ENCODE data around the gene ENOX1.

Gene ENOX1

GRCh38 chr13:43200736-43201135 is 586.0 kb downstream of the ENOX1 start (continued):
- TF ChIP-seq ZNF391 (tag by site-specific recombination; IDR thresholded peaks at IDR 0.05; ENCODE audit: borderline replicate concordance, low read depth) = no peak

GRCh38 chr13:43200307-43200706 is 586.5 kb downstream of the ENOX1 start:
- Histone ChIP-seq H3K4me1 (ENCODE audit: control insufficient read depth, insufficient read depth, low read length) (no peaks in the 10 kb centered on the region), H3K36me3 (ENCODE audit: control insufficient read depth in 2 of 2, insufficient read depth in 1 of 2, low read length in 2 of 2) (no peaks in the 10 kb centered on the region), H3K4me3 (ENCODE audit: low read depth, low read length) (no peak overlapping the region), H3K9me3 (ENCODE audit: control insufficient read depth, insufficient read depth, low read depth, low read length) (no peaks in the 10 kb centered on the region), H3K27ac (ENCODE audit: extremely low read depth, low read depth, low read length) (no peak overlapping the region)
- ChIA-PET POLR2A (no interaction called here), CTCF (no interaction called here)
- TF ChIP-seq YY1 (tag by site-specific recombination; IDR thresholded peaks at IDR 0.05) = no peak
- TF ChIP-seq HOXC10 (CRISPR knock-in tag; IDR thresholded peaks at IDR 0.05) = no peak
- TF ChIP-seq ZNF707 (tag by site-specific recombination; IDR thresholded peaks at IDR 0.05) = no peak
- no peak for TF ChIP-seq GLI2 (tag by site-specific recombination; IDR thresholded peaks at IDR 0.05; ENCODE audit: borderline replicate concordance, low read depth)
- no peak for TF ChIP-seq ZSCAN4 (tag by site-specific recombination; IDR thresholded peaks at IDR 0.05)
- no peak for TF ChIP-seq ZNF768 (tag by site-specific recombination; IDR thresholded peaks at IDR 0.05)
- no peak for TF ChIP-seq ZNF561 (tag by site-specific recombination; IDR thresholded peaks at IDR 0.05; ENCODE audit: borderline replicate concordance)
- TF ChIP-seq GLIS2 (tag by site-specific recombination; IDR thresholded peaks at IDR 0.05) = no peak

GRCh38 chr13:43196750-43197370 is 589.9 kb downstream of the ENOX1 start:
- POLR2A ChIA-PET = no interaction called here
- no peaks in the 10 kb centered on the region for H3K36me3 ChIP-seq (ENCODE audit: control insufficient read depth in 2 of 2, insufficient read depth in 1 of 2, low read length in 2 of 2)
- no peak overlapping the region for H3K27ac ChIP-seq (ENCODE audit: extremely low read depth, low read depth, low read length)
- H3K9me3 ChIP-seq (ENCODE audit: control insufficient read depth, insufficient read depth, low read depth, low read length) = no peaks in the 10 kb centered on the region
- no peak overlapping the region for H3K4me3 ChIP-seq (ENCODE audit: low read depth, low read length)
- no peaks in the 10 kb centered on the region for H3K4me1 ChIP-seq (ENCODE audit: control insufficient read depth, insufficient read depth, low read length)
- CTCF ChIA-PET = interaction anchor here (0.6 to 1.3 kb wide), 2 partner anchors 9 to 685 kb away, joined by 3 to 4 read pairs; no protein-coding TSS in a partner anchor
- TF ChIP-seq ZNF529 (tag by site-specific recombination; IDR thresholded peaks at IDR 0.05; ENCODE audit: insufficient replicate concordance) = no peak
- TF ChIP-seq MEIS1 (CRISPR knock-in tag; IDR thresholded peaks at IDR 0.05; ENCODE audit: borderline replicate concordance) = no peak
- no peak for TF ChIP-seq ZNF10 (tag by site-specific recombination; IDR thresholded peaks at IDR 0.05)
- TF ChIP-seq ZNF112 (tag by site-specific recombination; IDR thresholded peaks at IDR 0.05) = no peak
- TF ChIP-seq ZSCAN23 (tag by site-specific recombination; IDR thresholded peaks at IDR 0.05) = no peak
- TF ChIP-seq ZBTB17 (tag by site-specific recombination; IDR thresholded peaks at IDR 0.05) = no peak
- no peak for TF ChIP-seq HOXC10 (CRISPR knock-in tag; IDR thresholded peaks at IDR 0.05)
- TF ChIP-seq ZNF23 (tag by site-specific recombination; IDR thresholded peaks at IDR 0.05; ENCODE audit: borderline replicate concordance) = no peak
- no peak for TF ChIP-seq ZNF398 (tag by site-specific recombination; IDR thresholded peaks at IDR 0.05)
- TF ChIP-seq REST (tag by site-specific recombination; IDR thresholded peaks at IDR 0.05) = no peak

Data from HEK293 (cell line).